H1 (cell line): ENCODE results near the gene NAV2.

Experiments
- ASH2L ChIP-seq: fragments of 200-600, 300-600 bp; sonication (generic); IDR thresholded peaks from one replicate; pipeline ENCODE4 v1.7.1; 2017; ENCODE audit warnings: low read length
- ATF3 ChIP-seq: IDR thresholded peaks from 2 replicates; pipeline ENCODE4 v1.6.1; 2011; ENCODE audit warnings: low read depth, mild to moderate bottlenecking, low read length; ENCODE audit not compliant: insufficient read depth
- EP300 ChIP-seq, 2 experiments: IDR thresholded peaks; 1 replicate in 1 of 2; 2 replicates in 1 of 2; pipeline ENCODE4 v1.6.1; 2011 to 2012; ENCODE audit warnings: low read depth in 2 of 2, low read length in 2 of 2, mild to moderate bottlenecking in 2 of 2, borderline replicate concordance in 1 of 2, inconsistent platforms in 1 of 2, moderate library complexity in 1 of 2
- TAF1 ChIP-seq: IDR thresholded peaks from 2 replicates; pipeline ENCODE4 v1.6.1; 2011; ENCODE audit warnings: mild to moderate bottlenecking, low read depth, low read length

- TF ChIP-seq ASH2L: no peak
- TF ChIP-seq ATF3: no peak
- no peak for TF ChIP-seq EP300 (IDR thresholded peaks at IDR 0.05; ENCODE audit: borderline replicate concordance in 1 of 2, low read depth in 2 of 2, low read length in 2 of 2)
- no peak for TF ChIP-seq TAF1
Observed at GRCh38 chr11:19915808-19916207, 203.2 kb downstream of the NAV2 start.
